Activated T-helper 9 cell treated with anti-CD3 and anti-CD28 coated beads, Interleukin-2, amount 50 U/mL, for 16 hours (primary cell): ENCODE data around the gene PARP2.
A peak's percentile ranks its signal among the peaks of the same experiment; 100 is the strongest.
"Not testable (repeated sequence)": the region's sequence is repeated elsewhere in the genome, so short reads cannot be mapped to it uniquely, and the experiment has no call there.

Experiments
- DNase-seq: peaks from one replicate; pipeline ENCODE4 v3.0.0-alpha.2; 2020; ENCODE audit warnings: low read depth

PARP2 gene, protein sequence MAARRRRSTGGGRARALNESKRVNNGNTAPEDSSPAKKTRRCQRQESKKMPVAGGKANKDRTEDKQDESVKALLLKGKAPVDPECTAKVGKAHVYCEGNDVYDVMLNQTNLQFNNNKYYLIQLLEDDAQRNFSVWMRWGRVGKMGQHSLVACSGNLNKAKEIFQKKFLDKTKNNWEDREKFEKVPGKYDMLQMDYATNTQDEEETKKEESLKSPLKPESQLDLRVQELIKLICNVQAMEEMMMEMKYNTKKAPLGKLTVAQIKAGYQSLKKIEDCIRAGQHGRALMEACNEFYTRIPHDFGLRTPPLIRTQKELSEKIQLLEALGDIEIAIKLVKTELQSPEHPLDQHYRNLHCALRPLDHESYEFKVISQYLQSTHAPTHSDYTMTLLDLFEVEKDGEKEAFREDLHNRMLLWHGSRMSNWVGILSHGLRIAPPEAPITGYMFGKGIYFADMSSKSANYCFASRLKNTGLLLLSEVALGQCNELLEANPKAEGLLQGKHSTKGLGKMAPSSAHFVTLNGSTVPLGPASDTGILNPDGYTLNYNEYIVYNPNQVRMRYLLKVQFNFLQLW

DNA sequence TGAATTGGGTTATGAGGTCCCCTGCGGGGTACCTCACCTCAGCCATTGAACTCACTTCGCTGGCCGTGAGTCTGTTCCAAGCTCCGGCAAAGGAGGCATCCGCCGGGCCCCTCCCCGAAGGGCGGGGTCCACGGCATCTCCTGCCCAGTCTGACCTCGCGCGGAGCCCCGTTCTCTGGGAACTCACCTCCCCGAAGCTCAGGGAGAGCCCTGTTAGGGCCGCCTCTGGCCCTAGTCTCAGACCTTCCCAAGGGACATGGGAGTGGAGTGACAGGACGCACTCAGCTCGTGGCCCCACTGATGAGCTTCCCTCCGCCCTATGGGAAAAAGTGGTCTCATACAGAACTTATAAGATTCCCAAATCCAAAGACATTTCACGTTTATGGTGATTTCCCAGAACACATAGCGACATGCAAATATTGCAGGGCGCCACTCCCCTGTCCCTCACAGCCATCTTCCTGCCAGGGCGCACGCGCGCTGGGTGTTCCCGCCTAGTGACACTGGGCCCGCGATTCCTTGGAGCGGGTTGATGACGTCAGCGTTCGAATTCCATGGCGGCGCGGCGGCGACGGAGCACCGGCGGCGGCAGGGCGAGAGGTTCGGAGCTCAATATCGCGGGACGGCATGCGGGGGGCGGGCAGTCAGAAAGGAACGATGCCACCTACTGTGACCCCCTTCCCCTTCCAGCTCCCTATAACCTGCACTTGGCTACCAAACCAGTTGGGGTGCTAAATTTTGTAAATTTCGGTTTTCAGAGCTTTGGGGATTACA, at the start of gene PARP2:
TSS of gene PARP2 (plus strand) at position 544 of the 770 bp plus-strand sequence. CDS start at position 551, 7 bp downstream.
- DNase-seq: peak; percentile 89

DNA sequence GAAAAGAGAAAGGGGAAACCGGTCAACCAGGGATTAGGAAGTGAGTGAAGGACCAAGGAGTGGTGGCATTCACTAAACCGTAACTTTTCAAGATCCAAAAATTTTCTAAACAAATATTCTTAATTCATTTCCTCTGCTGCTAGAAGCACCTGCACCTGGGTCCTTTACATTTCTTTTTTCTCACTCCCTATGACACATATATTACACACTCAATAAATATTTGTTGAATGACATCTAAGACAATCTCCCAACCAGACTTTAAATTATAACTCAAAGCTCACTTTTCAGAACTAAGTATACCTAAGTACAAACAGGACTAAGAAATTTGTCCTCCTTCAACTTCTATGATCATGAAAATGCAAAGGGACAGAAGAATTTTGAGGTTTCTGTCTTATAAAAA, 48.8 kb upstream of the PARP2 start:
- no peak for DNase-seq

DNA sequence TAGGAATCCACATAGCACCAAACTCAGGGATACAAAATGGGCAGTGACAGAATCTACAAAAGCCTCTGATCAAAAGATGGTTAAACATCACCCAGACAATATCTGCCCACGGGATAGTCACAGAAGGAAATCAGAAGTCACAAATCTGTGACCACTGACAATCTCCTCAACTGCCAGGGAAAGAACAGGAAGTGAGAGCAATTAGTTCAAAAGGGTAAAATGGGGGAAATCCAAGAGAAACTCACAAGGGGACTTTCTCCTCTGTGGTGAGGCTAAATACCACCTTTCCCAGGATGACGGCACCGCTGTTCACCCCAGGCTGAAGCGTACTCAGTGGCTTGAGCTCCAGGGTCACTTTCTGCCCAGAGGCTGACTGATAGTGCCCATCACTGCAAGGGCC, 48.4 kb upstream of the PARP2 start:
- DNase-seq: no peak

DNA sequence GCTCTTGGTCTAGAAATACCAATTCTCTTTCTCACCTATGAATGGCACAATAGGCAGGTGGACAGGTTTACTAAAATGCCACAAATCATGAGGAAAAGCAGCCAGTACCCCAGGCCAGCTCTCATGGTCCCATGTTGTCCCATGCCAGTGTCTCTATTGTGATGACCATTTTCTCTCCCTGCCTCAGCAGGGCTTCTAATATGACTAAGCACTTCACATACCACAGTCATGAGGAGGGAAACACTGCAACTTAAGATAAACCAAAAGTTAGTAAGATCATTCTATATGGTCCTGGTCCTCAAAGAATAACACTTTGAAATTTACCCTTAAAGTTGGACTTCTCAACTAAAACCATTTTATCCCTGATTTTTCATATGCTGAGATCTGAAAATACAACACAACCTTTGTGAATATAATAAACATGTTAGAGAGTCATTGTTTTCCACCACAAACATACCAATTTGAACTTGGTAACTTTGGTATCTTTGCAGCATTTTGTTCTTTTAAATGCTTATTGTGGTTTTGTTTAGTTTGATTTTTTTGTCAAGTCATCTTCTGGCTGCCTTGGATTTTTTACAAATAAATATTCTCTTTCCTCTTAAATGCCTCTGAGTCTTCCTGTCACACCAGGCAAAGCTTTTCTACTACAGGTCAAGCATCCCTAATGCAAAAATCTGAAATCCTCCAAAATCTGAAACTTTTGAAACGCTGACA, 41.2 kb upstream of the PARP2 start:
- DNase-seq: no peak

DNA sequence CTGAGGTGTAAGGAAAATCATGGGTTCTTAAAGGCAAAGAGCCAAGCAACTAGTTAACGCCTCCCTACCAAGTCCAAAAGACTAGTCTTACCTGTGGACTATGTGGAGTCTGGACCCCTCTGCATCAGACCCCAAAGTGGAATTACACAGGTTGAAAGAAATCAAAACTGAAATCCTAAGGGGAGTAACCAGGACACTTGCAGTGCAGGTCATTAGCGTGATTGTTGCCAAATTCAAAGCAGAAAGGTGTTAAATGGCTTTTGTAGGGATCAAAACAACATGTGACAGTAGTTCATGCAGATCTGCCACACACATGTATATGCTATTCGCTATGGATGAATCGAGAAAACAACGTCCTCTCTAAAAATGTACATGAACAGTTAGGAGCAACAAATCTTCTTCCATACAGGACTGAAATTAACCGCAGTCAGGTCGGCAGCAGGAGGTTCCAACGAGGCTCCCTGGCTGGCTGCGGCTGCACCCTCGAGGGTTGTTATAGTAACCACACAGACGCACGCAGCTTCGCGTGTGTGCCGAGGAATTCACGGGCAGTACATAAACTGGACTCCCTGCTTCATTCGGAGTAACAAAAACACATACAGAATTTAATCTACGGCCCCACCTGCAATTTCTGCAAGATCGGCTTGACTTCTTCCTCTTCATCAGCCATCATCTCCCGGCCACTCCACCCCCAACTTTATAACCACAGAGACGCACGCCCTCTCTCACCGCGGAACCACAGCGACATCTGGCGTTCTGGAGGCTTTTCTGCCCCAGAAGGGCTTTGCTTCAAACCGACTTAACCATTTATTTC, 38.0 kb upstream of the PARP2 start, which contains the start of gene TTC5:
TSS of gene TTC5 (minus strand) at position 687 of the 814 bp plus-strand sequence. CDS start at position 673, 14 bp downstream.
- DNase-seq: peak; percentile 82

DNA sequence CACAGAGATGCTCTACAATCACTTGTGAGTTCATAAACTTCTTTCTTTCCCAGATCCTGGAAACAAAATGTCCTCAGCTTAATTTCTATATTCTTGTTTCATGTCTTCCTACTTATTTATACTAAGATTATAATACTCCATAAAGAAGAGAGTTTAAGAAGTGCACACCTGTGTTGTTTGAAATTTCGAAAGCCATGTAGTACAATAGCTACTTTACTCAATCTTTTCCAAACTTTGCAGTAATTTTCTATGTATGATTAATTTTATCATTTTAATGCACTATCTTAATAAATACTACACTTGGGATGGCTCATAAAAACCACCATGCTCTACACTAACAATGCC, 37.4 kb upstream of the PARP2 start:
- no peak for DNase-seq

DNA sequence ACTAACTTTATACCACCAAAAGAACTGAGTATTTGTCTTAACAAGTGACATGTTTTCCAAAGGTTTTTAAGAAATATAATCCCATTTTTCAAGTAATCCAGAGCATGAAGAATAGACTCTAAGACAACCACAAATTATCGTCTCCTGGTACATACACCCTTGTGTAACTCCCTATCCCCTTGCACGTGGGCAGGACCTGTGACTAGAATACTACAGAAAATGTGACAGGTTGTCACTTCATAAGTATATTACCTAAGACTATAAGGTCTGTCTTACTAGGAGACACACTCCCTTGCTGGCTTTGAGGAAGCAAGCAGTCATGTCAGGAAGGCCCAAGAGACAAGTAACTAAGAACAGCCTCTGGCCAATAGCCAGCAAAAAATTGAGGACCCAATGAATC, 29.4 kb upstream of the PARP2 start:
- no peak for DNase-seq

DNA sequence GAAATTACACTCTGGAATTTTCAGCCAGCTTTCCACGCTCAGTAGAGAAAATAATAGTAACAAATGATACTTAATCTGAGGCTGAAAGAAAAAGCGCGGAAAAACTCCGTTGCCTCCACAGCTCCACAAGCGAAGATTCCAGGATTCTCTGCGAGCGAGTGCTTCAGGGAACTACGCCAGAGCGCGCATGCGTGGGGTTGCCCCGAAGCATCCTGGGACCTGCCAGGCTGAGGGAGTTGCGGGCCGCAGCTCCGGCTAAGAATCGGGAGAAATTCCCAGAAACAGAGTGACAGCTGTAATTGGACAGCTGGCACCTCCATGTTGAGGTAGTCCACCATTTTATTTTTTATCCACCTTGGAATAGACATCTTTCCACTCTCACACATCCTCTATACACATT, 25.7 kb upstream of the PARP2 start:
- no peak for DNase-seq

DNA sequence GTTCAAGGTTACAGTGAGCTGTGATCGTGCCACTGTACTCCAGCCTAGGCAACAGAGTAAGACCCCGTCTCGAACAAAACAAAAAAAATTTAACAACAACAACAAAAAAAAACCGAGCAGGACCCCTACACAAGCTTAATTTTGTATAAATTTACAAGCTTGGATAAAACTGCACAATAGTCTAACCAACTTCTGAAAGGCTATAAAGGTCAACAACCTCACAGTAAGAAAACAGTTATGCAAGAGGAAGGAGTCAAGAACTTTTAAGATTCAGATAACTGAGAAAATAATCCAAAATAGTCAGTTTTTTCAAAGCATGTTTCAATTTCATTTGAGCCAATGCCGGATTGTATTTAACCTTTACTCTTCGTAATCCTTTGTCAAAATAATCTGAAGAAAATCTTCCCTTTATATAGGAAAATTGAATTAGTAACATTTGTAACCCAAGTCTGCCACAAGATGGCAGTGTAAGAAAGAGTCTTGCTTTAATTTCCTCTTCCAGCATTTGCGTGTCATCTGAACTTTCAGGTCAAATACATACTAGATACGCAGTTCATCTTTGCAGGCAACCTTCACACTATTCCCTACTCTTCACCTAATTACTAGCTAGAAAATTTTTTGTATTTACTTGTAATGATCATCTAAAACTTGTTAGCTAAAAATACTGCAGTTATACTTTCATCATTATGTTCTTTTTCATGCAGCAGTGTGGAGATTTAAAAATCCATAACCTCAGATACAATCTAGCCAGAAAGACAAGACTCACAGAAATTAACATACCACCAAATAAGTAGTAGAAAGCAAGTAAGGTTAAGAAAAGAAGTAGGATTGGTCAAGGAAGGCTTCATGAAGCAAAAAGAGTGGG, 16.2 kb upstream of the PARP2 start:
- DNase-seq: no peak

DNA sequence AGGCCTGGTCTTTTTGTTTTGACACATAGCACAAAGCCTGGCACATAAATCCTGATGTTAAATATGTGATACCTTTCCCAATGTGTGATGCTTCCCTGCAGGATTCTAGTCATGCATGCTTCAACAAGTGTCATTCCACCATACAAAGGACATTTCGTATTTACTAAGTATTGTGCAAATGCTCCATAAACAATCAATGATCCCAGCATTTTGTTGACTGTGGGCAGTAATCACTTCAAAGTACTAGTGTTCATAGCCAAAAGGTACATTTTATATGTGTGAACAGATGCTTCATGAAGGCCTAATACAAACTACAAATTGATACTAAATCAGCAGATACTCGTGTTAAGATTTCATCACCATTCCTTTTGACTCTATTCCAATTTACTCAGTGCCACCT, 14.7 kb upstream of the PARP2 start:
- DNase-seq: no peak

DNA sequence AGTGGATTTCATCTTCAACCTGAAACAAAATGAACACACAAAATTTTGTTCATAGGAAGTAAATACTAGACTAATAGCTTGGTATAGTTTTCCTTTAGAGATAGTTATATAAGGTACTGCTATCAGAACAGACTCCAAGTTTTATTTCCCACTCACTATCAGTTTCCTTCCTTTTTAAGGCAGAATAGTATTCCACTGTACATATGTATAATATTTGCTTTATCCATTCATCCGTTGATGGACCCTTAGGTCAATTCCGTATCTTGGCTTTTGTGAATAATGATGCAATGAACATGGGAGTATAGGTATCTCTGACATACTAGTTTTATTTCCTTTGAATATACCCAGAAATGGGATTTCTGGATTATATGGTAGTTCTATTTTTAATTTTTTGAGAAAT, 14.1 kb upstream of the PARP2 start:
- DNase-seq: no peak

DNA sequence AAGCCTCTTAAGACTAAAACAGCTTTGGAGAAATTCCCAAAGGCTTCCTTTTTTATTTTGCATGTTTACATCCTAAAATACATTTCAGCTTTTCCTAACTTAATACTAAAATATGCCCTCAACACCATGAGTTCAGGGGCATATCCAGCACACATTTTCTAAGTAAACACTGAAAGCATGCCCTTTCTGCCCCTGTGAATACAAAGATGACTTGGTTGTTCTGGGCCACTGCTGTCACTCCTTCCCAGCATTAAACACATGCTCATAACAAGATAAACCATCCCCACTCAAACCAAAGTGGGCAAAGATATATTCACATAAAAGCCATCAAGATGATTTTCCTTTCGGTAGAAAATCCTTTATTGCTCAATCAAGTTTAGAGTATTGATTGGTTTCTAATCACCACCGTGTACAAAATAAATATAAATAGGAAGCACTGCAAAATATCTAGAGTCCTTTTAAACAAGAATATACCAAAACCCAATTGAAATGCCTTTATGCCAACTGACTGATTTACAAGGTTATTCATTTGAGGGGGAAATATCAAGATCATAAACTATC, 12.3 kb upstream of the PARP2 start:
- no peak for DNase-seq

DNA sequence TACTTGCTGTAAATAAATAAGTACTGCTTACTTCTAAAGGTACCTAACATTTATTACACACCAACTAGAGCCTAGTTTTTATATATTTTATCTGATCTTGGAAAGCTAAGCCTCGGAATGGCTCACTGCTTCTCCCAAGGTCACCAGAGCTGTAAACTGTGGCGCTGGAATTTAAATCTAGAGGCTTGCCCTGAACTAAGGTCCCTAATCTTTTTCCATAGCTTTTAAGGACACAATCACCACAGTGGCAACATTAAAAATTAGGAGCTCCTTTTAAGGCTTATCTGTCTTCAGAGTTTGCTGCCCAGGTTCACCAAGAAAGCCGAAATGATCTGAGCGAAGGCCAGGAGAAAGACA, 11.0 kb upstream of the PARP2 start:
- no peak for DNase-seq

DNA sequence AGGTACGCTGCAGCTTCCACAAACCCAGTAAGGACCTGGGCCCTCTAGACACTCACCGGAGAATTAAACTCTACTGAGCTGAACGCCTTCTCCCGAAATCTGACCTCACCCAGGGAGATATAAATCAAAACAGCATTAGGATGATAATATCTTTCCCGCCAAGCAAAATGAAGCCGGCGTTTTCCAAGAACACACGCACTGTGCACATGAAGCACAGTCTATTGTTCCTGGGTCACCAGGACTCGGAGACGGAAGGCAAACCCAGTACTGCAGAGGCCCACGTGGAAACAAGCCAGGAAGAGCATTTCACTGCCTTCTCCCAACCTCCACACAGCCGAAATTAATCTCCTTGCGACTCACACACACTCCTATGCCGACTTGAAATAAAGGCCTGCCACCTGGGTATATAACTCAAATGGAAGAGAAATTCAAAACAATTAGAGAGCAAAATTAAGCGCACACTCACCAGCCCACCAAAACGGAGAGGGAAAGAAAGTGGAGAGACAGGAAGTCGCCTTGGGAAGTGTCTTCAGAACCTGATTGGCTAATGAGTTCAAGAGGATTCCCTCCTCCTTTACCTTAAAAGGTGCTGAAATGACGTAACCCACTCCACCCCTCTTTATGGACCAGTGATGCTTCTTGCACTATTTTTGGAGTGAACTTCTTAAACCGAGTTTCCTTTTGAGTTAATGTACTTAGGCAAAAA, 10.5 kb upstream of the PARP2 start, which contains the start of gene CCNB1IP1:
TSS of gene CCNB1IP1 (minus strand) at position 492 of the 706 bp plus-strand sequence. CDS start 16,756 bp downstream, outside the sequence.
- peak; percentile 16 for DNase-seq

DNA sequence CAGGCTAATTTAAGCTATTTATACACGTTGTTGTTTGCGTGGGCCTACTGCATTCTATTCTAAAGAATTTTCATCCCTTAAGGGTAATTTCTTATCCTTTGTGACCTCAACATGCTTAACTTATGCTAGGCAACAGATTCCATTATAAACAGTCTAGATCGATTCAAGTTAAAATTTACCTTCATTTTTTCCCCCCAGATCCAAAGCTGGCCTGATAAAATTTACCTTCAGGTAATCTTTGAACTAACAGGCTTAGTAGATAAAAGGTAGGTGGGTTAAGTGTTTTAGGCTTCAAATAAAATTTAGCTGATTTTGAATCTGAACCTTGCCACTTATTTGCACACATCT, 10.0 kb upstream of the PARP2 start:
- no peak for DNase-seq

DNA sequence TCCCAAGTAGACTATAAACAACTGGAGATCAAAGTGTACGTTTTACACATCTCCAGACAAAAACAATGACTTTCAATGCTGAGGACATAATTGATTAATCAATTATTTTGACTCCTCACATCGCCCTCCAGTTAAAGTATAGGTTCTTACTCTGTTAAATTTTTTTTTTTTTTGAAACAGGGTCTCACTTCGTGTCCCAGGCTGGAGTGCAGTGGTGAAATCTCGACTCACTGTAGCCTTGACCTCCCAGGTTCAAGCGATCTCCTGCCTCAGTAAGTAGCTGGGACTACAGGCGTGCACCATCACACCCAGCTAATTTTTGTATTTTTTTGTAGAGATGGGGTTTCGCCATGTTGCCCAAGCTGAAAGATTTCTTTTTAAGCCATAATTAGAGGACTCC, 9.4 kb upstream of the PARP2 start:
- DNase-seq: no peak

DNA sequence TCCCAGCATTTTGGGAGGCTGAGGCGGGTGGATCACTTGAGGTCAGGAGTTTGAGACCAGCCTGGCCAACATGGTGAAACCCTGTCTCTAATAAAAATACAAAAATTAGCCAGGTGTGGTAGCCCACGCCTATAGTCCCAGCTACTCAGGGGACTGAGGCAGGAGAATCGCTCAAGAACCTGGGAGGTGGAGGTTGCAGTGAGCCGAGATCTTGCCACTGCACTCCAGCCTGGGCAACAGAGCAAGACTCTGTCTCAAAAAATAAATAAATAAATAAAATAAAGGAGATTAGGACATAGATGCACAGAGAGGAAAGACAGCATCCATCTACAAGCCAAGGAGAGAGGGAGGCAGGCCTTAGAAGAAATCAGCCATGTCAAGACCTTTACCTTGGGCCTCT, 2.4 kb upstream of the PARP2 start:
- not testable (repeated sequence) for DNase-seq

DNA sequence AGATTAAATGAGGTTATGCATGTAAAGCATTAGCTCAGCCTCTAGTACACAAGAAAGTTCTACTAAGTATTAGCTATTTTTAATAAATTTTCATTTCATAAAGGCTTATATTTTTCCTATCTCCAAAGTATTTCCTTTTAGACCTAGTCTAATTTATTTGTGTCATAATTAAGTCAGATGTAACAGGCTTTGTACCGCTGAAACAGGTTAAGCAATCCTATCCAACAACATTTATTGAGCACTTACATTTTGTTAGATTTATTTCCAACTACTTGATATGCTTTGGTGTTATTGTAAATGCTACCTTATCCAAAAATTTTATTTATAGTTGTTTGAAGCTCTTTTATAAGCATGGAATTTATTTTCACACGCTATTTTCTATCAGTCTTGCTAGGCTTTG, 1.8 kb upstream of the PARP2 start:
- DNase-seq: no peak

DNA sequence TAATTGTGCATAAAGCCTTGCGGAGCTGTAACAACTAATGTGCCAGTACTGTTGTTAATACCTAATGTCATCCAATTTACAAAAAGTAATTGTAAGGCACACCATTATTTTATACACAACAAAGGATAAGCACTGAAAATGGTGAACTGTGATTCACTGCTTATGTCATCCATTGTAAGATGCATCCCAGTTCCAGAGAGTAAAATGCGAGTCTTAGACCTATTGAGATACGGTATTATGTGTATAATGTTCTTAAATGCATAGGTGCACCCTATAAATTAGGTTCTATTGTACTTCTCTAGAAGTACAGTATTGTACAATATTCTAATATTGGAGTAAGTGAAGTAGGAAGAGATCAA, 406 bp downstream of the PARP2 start:
- DNase-seq: no peak

DNA sequence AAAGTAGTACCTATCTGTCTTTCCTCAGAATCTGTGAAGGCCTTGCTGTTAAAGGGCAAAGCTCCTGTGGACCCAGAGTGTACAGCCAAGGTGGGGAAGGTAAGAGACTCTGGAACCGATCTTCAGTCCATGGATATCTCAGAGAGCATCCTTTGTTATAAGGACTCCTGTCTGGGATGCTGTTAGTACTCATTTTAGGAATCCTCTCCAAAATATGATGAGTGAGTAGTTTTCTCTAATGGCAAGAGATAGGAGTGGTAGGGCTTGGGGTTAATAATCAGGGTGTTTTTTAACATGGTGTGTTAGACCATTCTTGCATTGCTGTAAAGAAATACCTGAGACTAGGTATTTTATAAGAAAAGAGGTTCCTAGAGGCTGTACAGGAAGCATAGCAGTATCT, 1.9 kb downstream of the PARP2 start:
- no peak for DNase-seq
